Upper lobe of right lung (tissue), 1 donor: ENCODE data around the gene GPC1. TPM values are rescaled to one million over a fixed set of nuclear protein-coding genes. Genes with fewer than 3 reads are reported as not detected.

ENCODE experiments used
- ATAC-seq: fragments of 200-7000 bp; cut with Tn5 transposase; one replicate; pipeline ENCODE4 v1.9.1; 2020; ENCODE audit warnings: mild to moderate bottlenecking, moderate library complexity
- DNase-seq: peaks from one replicate; pipeline ENCODE4 v3.0.0-alpha.2; 2020
- H3K27ac ChIP-seq: fragments of 200-600 bp; one replicate; pipeline ENCODE4 v1.8.0; 2022
- H3K27me3 ChIP-seq: fragments of 200-600 bp; one replicate; pipeline ENCODE4 v1.8.0; 2022; ENCODE audit warnings: mild to moderate bottlenecking
- H3K36me3 ChIP-seq: fragments of 200-600 bp; one replicate; pipeline ENCODE4 v1.8.0; 2022
- H3K4me1 ChIP-seq: fragments of 200-600 bp; one replicate; pipeline ENCODE4 v1.8.0; 2022
- H3K4me3 ChIP-seq: fragments of 200-600 bp; one replicate; pipeline ENCODE4 v1.8.0; 2022; ENCODE audit warnings: mild to moderate bottlenecking
- H3K9me3 ChIP-seq: fragments of 200-600 bp; one replicate; pipeline ENCODE4 v1.8.0; 2022
- intact Hi-C: fragments of 100-400 bp; cut with DNase I; formaldehyde crosslinking; loops from one replicate; pipeline ENCODE4 v1.11.0; 2022
- total RNA-seq: library from RNA; stranded (reverse); fragmentation: NEBNext Ultra II Directional; extraction: Animal tissue kit (Norgen Biotek cat#: 25700); gene quantifications from one replicate; pipeline ENCODE4 v1.2.1, GENCODE V29; 2021
- TF ChIP-seq, protein P1 (sequence below): fragments of 200-600 bp; IDR thresholded peaks from one replicate; pipeline ENCODE4 v1.8.0; 2022; ENCODE audit warnings: antibody characterized with exemption
- donor health status: DM: no; HTN: yes; CAD: no; lungs with severe emphysema.

The GPC1 gene
- total RNA-seq, 1 donor from 2014 or later, result 24.8 TPM

DNA sequence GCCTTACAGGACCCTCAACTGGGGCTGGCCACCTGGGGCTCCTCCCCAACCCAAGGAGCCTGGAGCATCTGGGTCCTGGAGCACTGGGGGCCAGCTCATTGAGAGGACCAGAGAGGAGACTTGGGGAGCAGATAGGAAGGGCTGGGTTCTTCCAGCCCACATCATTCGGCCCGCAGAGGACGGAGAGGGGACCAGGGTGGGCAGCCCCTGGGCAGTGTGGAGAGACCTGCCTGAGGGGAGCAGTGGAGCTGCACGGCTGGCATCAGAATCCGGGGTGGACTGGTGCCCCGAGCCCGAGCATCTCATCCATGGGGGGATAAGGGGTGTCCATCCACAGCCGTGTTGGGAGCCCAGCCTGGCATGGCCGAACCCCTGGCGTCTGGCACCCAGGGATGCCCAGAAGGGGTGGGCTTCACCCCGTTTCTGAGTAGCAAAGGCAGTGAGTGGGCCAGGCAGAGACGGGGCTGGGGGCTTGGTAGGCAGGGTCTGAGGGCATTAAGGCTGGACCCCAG is 11.3 kb downstream of the GPC1 start:
- Histone ChIP-seq H3K4me3 (no peak overlapping the region), H3K4me1 (no peaks in the 10 kb centered on the region), H3K36me3 (no peaks in the 10 kb centered on the region), H3K27ac (no peak overlapping the region), H3K9me3 (no peaks in the 10 kb centered on the region), H3K27me3 (peaks cover 9% of the 10 kb centered on the region)
- ATAC-seq (no peak), DNase-seq (no peak)
- intact Hi-C loops, result no loop called here
- TF ChIP-seq, protein P1, sequence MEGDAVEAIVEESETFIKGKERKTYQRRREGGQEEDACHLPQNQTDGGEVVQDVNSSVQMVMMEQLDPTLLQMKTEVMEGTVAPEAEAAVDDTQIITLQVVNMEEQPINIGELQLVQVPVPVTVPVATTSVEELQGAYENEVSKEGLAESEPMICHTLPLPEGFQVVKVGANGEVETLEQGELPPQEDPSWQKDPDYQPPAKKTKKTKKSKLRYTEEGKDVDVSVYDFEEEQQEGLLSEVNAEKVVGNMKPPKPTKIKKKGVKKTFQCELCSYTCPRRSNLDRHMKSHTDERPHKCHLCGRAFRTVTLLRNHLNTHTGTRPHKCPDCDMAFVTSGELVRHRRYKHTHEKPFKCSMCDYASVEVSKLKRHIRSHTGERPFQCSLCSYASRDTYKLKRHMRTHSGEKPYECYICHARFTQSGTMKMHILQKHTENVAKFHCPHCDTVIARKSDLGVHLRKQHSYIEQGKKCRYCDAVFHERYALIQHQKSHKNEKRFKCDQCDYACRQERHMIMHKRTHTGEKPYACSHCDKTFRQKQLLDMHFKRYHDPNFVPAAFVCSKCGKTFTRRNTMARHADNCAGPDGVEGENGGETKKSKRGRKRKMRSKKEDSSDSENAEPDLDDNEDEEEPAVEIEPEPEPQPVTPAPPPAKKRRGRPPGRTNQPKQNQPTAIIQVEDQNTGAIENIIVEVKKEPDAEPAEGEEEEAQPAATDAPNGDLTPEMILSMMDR, result no peak

DNA sequence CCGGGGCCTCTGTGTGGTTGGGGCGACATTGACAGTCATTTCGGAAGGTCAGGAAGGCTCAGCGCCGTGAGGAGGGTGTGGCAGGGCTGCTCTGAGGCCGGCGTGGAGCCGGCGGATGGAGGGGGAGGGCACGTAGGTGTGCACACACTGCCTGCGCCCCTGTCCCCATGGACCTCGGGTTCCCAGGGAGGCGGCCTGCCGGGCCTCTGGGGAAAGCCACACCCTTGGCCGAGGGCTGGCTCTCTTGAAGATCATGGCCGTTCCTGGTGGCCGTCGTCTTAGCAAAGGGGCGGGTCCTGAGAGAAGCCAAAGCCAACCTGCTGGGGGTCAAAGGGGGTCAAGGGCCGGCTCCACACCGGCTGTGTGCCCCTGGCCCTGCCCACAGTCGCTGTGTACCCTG is 11.9 kb downstream of the GPC1 start:
- Histone ChIP-seq H3K4me1 (peaks cover 5% of the 10 kb centered on the region), H3K9me3 (no peaks in the 10 kb centered on the region), H3K27me3 (peaks cover 15% of the 10 kb centered on the region), H3K27ac (no peak overlapping the region), H3K36me3 (no peaks in the 10 kb centered on the region), H3K4me3 (no peak overlapping the region)
- TF ChIP-seq, protein P1, result no peak
- ATAC-seq (no peak), DNase-seq (no peak)
- intact Hi-C loops, result no loop called here

DNA sequence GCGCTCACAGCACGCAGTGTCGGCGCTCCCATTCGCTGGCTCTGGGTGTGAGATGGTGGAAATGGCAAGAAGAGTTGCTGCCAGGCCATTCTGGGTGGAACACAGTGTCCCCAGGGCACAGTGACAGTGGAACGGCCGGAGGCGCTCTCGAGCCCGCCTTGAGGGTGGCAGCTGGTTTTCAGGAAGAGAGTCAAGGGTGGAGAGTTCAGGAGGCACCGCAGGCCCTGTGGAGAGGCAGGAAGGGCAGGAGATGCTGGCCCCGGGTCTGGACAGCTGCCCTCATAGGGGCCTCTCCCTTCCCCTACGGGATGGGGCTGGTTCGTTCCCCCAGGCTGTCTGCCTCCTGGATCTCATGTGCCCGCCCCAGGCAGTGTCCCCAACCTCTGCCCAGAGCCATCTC is 12.5 kb downstream of the GPC1 start:
- TF ChIP-seq, protein P1, result no peak
- no peak overlapping the region for H3K4me3 ChIP-seq
- H3K36me3 ChIP-seq, result no peaks in the 10 kb centered on the region
- no peaks in the 10 kb centered on the region for H3K9me3 ChIP-seq
- H3K27ac ChIP-seq, result no peak overlapping the region
- peaks cover 5% of the 10 kb centered on the region for H3K4me1 ChIP-seq
- DNase-seq (no peak), ATAC-seq (no peak)
- intact Hi-C loops, result no loop called here
- peaks cover 16% of the 10 kb centered on the region for H3K27me3 ChIP-seq

DNA sequence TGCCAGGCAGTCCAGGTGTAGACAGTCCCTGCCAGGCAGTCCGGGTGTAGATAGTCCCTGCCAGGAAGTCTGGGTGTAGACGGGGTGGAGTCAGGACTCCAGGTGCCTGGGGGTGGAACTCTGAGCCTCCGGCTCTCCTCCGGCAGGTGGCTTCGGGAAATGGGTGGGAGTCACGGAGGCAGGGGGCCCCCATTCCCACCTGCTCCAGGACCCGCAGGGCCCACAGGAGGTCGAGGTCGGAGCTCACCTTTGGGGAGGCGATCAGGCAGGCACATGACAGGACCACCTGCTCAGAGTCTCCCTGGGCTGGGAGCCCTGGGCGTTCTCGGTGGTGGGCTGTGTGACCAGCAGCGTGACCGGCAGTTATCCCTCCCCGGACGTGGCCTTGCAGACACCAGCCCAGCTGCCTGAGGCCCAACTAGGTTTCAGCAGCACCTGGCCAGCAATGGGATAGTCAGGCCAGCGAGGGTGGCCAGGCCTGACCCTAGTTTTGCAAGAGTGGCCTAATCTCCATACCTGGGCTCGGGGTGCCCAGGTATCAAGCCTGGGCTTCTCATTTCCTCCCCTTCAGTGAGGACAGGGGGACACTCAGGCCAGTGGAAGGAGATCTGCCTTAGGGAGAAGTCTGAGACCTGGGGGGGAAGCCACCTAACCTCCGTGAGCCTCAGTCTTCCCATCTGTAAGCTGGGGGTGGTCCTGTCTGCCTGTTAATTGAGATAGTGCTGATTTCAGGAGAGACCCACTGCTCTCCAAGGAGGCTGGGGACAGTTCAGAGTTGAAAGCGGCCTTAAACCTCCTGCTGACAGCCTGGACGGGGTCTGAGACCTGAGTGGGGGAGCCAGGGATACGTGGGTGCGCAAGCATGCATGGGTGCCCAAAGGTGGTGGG is 13.2 kb downstream of the GPC1 start:
- no peaks in the 10 kb centered on the region for H3K9me3 ChIP-seq
- H3K27ac ChIP-seq, result no peak overlapping the region
- H3K4me1 ChIP-seq, result peaks cover 5% of the 10 kb centered on the region
- DNase-seq (no peak), ATAC-seq (no peak)
- H3K36me3 ChIP-seq, result no peaks in the 10 kb centered on the region
- H3K4me3 ChIP-seq, result no peak overlapping the region
- peaks cover 16% of the 10 kb centered on the region for H3K27me3 ChIP-seq
- TF ChIP-seq, protein P1, result no peak
- intact Hi-C loops, result no loop called here

DNA sequence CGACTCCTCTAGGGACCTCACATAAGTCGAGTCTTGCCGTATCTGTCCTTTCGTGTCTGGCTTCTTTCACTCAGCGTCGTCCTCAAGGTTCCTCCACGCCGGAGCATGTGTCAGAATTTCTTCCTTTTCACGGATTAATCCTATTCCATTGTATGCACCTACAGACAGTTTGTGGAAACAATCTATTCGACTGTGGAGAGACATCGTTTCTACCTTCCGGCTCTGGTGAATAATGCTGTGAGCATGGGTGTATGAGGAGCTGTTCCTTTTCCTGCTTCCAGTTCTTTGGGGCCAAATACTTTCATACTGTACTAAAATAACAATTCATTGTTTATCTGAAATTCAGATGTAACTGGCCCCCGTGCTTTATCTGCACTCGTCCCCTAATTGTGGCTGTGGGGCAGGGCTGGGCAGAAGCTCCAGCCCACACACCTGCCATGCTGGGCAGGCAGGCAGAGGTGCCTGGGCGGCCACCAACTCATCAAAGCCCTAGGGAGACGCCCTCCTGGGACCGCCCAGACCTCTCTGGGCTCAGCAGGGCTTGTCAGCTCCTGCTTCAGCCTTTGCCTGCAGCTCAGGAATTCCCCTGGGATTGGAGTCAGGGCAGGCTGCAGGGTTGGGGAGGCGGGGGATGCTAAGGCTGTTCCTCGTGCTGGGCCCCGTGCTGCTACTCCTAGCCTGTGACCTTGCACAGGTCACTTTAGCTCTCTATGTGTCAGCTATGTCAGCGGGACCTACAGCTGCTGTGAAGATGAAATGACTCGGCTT is 14.5 kb downstream of the GPC1 start:
- DNase-seq, result no peak
- no peak overlapping the region for H3K27ac ChIP-seq
- peaks cover 25% of the 10 kb centered on the region for H3K27me3 ChIP-seq
- H3K4me3 ChIP-seq, result no peak overlapping the region
- TF ChIP-seq, protein P1, result no peak
- no peaks in the 10 kb centered on the region for H3K36me3 ChIP-seq
- intact Hi-C loops, result no loop called here
- no peaks in the 10 kb centered on the region for H3K9me3 ChIP-seq
- H3K4me1 ChIP-seq, result peaks cover 11% of the 10 kb centered on the region
- ATAC-seq, result no peak
